Left lung (tissue), 10 donors: ENCODE measurements around the gene UST. TPM values are rescaled to one million over a fixed set of nuclear protein-coding genes. Genes with fewer than 3 reads are reported as not detected.
"Not testable (repeated sequence)": the region's sequence is repeated elsewhere in the genome, so short reads cannot be mapped to it uniquely, and the experiment has no call there.

Experiments used
- ATAC-seq: fragments of 200-7000 bp; cut with Tn5 transposase; one replicate; pipeline ENCODE4 v1.9.1; 2020; ENCODE audit warnings: moderate library complexity
- DNase-seq, 4 donors: peaks; one replicate each; pipeline ENCODE4 v3.0.0-alpha.2; 2013 to 2020
- H3K27ac ChIP-seq, 2 donors: fragments of 200-600 bp; sonication (generic) in 1 of 2; one replicate each; pipeline versions ENCODE4 v1.5.0 to v1.8.0; 2020 to 2021
- H3K27me3 ChIP-seq, 2 donors: fragments of 200-600 bp; sonication (generic) in 1 of 2; one replicate each; pipeline versions ENCODE4 v1.5.0 to v1.8.0; 2020 to 2021
- H3K36me3 ChIP-seq, 2 donors: fragments of 200-600 bp; sonication (generic) in 1 of 2; one replicate each; pipeline versions ENCODE4 v1.5.0 to v1.8.0; 2020 to 2021
- H3K4me1 ChIP-seq, 2 donors: fragments of 200-600 bp; one replicate each; pipeline ENCODE4 v1.8.0; 2021
- H3K4me3 ChIP-seq, 2 donors: fragments of 200-600 bp; sonication (generic) in 1 of 2; one replicate each; pipeline versions ENCODE4 v1.5.0 to v1.8.0; 2020 to 2021; ENCODE audit warnings: mild to moderate bottlenecking in 1 of 2
- H3K9me3 ChIP-seq, 2 donors: fragments of 200-600 bp; sonication (generic) in 1 of 2; one replicate each; pipeline versions ENCODE4 v1.5.0 to v1.8.0; 2020 to 2021
- CTCF ChIP-seq, 2 donors: fragments of 200-600 bp; sonication (generic) in 1 of 2; IDR thresholded peaks; one replicate each; pipeline versions ENCODE4 v1.5.0 to v1.8.0; 2021; ENCODE audit warnings: antibody characterized with exemption in 2 of 2
- intact Hi-C, 2 donors: fragments of 100-400 bp; cut with DNase I; formaldehyde crosslinking; loops; one replicate each; pipeline versions ENCODE4 v1.11.2 to v1.14.2; 2022
- polyA plus RNA-seq, 6 donors: library from polyadenylated mRNA; unstranded; fragments of 120-200 nt; gene quantifications; one replicate each; pipeline ENCODE4 v1.2.1, GENCODE V29; 2013; ENCODE audit not compliant: insufficient read length in 6 of 6
- total RNA-seq, 2 donors: library from RNA; stranded (reverse); fragmentation: NEBNext Ultra II Directional; extraction: Animal tissue kit (Norgen Biotek cat#: 25700); gene quantifications; one replicate each; pipeline ENCODE4 v1.2.1, GENCODE V29; 2021
- donor health status: DM: no; HTN: yes; CAD: no.
- donor health status: DM: no; HTN: no; CAD: no.

UST gene
- total and polyA plus RNA-seq, 8 donors: 7.4 to 17.0 (median 9.5) TPM

- H3K4me1 ChIP-seq: no peaks in the 10 kb centered on the region
- ATAC-seq (no peak), DNase-seq (peak in 1 of 4 donors; percentile 54)
- H3K27me3 ChIP-seq: no peaks in the 10 kb centered on the region
- H3K9me3 ChIP-seq: no peaks in the 10 kb centered on the region
- H3K4me3 ChIP-seq: no peak overlapping the region
- no peak overlapping the region for H3K27ac ChIP-seq
- H3K36me3 ChIP-seq: no peaks in the 10 kb centered on the region
- intact Hi-C loops: loop anchor here in 1 of 2 donors (10.0 kb wide), 2 partner anchors 208 to 368 kb away; partner anchors contain the start of gene UST
- no peak for TF ChIP-seq CTCF (IDR thresholded peaks at IDR 0.05)
These were observed 205.6 kb downstream of the UST start for GRCh38 chr6:148952147-148953035.

- Histone ChIP-seq H3K4me1 (no peaks in the 10 kb centered on the region), H3K27ac (no peak overlapping the region), H3K9me3 (no peaks in the 10 kb centered on the region), H3K36me3 (no peaks in the 10 kb centered on the region), H3K4me3 (no peak overlapping the region), H3K27me3 (no peaks in the 10 kb centered on the region)
- ATAC-seq: no peak
- TF ChIP-seq CTCF (IDR thresholded peaks at IDR 0.05): no peak
- DNase-seq: no peak
- intact Hi-C loops: loop anchor here in 1 of 2 donors (10.0 kb wide), 2 partner anchors 210 to 370 kb away; partner anchors contain the start of gene UST
These were observed 207.6 kb downstream of the UST start for GRCh38 chr6:148954461-148954860.

- intact Hi-C loops: loop anchor here in 1 of 2 donors (10.0 kb wide), 2 partner anchors 210 to 370 kb away; partner anchors contain the start of gene UST
These were observed 208.1 kb downstream of the UST start for GRCh38 chr6:148954934-148955333.

GRCh38 chr6:148955441-148955840, 208.6 kb downstream of the UST start:
- Histone ChIP-seq H3K9me3 (no peaks in the 10 kb centered on the region), H3K36me3 (no peaks in the 10 kb centered on the region), H3K4me3 (no peak overlapping the region), H3K27ac (no peak overlapping the region), H3K27me3 (no peaks in the 10 kb centered on the region), H3K4me1 (no peaks in the 10 kb centered on the region)
- ATAC-seq: no peak
- no peak for DNase-seq
- TF ChIP-seq CTCF (IDR thresholded peaks at IDR 0.05): no peak
- intact Hi-C loops: loop anchor here in 1 of 2 donors (10.0 kb wide), 2 partner anchors 211 to 371 kb away; partner anchors contain the start of gene UST

More at GRCh38 chr6:148954934-148955333, 208.1 kb downstream of the UST start:
- ATAC-seq: no peak
- Histone ChIP-seq H3K27ac (no peak overlapping the region), H3K36me3 (no peaks in the 10 kb centered on the region), H3K9me3 (no peaks in the 10 kb centered on the region), H3K4me1 (no peaks in the 10 kb centered on the region), H3K4me3 (no peak overlapping the region), H3K27me3 (no peaks in the 10 kb centered on the region)
- no peak for TF ChIP-seq CTCF (IDR thresholded peaks at IDR 0.05)
- DNase-seq: no peak

- ATAC-seq, DNase-seq, H3K9me3 ChIP-seq, H3K27me3 ChIP-seq, H3K27ac ChIP-seq, H3K36me3 ChIP-seq, H3K4me3 ChIP-seq, H3K4me1 ChIP-seq: not testable (repeated sequence)
- intact Hi-C loops: loop anchor here in 1 of 2 donors (10.0 kb wide), 2 partner anchors 211 to 371 kb away; partner anchors contain the start of gene UST
These were observed 209.3 kb downstream of the UST start for GRCh38 chr6:148956163-148956562.
